A549 (cell line): ENCODE measurements around the gene CCDC88B.

Source experiments
- CHD4 ChIP-seq: fragments of 200-600 bp; sonication (generic); IDR thresholded peaks from 2 replicates; pipeline ENCODE4 v1.6.1; 2016; ENCODE audit warnings: antibody characterized with exemption, mild to moderate bottlenecking, borderline replicate concordance
- CTCF ChIP-seq: fragments of >200 bp; sonication (Bioruptor Twin); formaldehyde crosslinking; IDR thresholded peaks from 3 replicates; pipeline ENCODE4 v1.5.1; 2016
- HOXA7 ChIP-seq: fragments of 250-450 bp; sonication (Bioruptor Pico); IDR thresholded peaks from 2 replicates; pipeline ENCODE4 v1.5.0; 2020; ENCODE audit warnings: mild to moderate bottlenecking, moderate library complexity
- JUN ChIP-seq, 2 experiments: fragments of >200 bp; sonication (Bioruptor Twin); formaldehyde crosslinking; IDR thresholded peaks; 2 replicates in 1 of 2; 3 replicates in 1 of 2; pipeline ENCODE4 v1.6.1; 2016 to 2017
- PHF8 ChIP-seq: fragments of 200-600 bp; sonication (generic); IDR thresholded peaks from 2 replicates; pipeline ENCODE4 v1.6.1; 2016; ENCODE audit warnings: low read depth, mild to moderate bottlenecking, antibody characterized with exemption, moderate library complexity, borderline replicate concordance
- POLR2A ChIP-seq: IDR thresholded peaks from 2 replicates; pipeline ENCODE4 v1.6.1; 2012; ENCODE audit warnings: mild to moderate bottlenecking, low read length
- RFX5 ChIP-seq: fragments of 450-650 bp; IDR thresholded peaks from 2 replicates; pipeline ENCODE4 v1.7.1; 2014; ENCODE audit warnings: antibody characterized with exemption, mild to moderate bottlenecking, moderate library complexity

GRCh38 chr11:64385945-64386704 lies 46.1 kb downstream of the CCDC88B start:
- TF ChIP-seq POLR2A (no peak), CTCF (no peak), JUN (IDR thresholded peaks at IDR 0.05) (no peak), CHD4 (no peak), HOXA7 (CRISPR knock-in tag) (no peak), PHF8 (no peak), RFX5 (no peak)
